Fibroblast of the aortic adventitia (primary cell): Measurements from ENCODE around the gene CCDC3. TPM values are rescaled to one million over a fixed set of nuclear protein-coding genes. Genes with fewer than 3 reads are reported as not detected.

ENCODE experiments used
- DNase-seq: peaks from one replicate; pipeline ENCODE4 v3.0.0-alpha.2; 2010; ENCODE audit warnings: low read depth
- H3K4me3 ChIP-seq: 2 replicates; pipeline ENCODE4 v1.5.1; 2011; ENCODE audit warnings: low read depth, mild to moderate bottlenecking, control low read depth, low read length, moderate library complexity
- total RNA-seq: library from RNA; depleted of rRNA; stranded (reverse); fragments of >200 nt; gene quantifications from 2 replicates; pipeline ENCODE4 v1.2.3, GENCODE V29; 2012; ENCODE audit warnings: low replicate concordance
- TF ChIP-seq, protein P1 (sequence below): IDR thresholded peaks from 2 replicates; pipeline ENCODE4 v1.5.1; 2011; ENCODE audit warnings: mild to moderate bottlenecking, low read length, control low read depth, inconsistent platforms; ENCODE audit not compliant: insufficient read depth

CCDC3 gene
- total RNA-seq, 1 donor = 3.9 TPM

- H3K4me3 ChIP-seq = no peak overlapping the region
- TF ChIP-seq, protein P1, sequence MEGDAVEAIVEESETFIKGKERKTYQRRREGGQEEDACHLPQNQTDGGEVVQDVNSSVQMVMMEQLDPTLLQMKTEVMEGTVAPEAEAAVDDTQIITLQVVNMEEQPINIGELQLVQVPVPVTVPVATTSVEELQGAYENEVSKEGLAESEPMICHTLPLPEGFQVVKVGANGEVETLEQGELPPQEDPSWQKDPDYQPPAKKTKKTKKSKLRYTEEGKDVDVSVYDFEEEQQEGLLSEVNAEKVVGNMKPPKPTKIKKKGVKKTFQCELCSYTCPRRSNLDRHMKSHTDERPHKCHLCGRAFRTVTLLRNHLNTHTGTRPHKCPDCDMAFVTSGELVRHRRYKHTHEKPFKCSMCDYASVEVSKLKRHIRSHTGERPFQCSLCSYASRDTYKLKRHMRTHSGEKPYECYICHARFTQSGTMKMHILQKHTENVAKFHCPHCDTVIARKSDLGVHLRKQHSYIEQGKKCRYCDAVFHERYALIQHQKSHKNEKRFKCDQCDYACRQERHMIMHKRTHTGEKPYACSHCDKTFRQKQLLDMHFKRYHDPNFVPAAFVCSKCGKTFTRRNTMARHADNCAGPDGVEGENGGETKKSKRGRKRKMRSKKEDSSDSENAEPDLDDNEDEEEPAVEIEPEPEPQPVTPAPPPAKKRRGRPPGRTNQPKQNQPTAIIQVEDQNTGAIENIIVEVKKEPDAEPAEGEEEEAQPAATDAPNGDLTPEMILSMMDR = no peak
- no peak for DNase-seq
Measured at GRCh38 chr10:12958546-12959110, 42.9 kb downstream of the CCDC3 start.

DNA sequence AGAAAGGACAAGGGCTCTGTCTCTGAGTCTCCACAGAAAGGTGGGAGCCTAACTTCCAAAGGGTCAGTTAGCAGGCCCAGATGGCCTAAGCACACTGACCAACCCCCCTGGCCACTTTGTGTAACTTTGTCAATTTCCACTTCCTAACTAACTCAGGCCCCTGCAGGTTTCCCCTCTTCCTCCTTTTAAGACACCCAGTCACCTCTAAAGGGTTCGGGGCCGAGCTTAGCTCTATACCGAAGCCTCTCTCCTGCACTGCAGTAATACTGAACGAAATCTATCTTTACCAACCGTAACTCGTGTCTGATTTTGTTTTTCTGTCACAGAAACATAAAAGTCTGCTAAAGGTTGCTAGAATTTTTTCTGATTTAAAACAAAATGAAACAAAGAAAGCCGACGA lies 44.4 kb downstream of the CCDC3 start:
- TF ChIP-seq, protein P1 = no peak
- no peak overlapping the region for H3K4me3 ChIP-seq
- DNase-seq = no peak

DNA sequence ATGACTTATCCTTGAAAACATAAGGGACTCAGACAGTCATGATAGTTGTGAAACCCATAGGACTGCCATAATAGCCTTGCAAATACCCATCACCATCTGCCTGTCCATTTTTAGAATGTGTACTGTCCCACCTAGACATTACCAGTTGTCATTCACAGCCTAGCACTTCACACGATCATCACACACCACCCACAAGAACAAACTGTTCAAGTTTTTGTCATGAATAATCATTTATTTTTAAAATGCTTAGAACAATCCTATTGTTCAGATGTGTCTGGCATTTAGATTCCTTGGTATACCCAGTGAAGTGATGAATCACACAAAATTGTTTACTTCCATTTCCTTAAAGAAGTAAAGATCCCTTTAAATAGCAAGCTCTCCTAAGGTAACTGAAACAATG lies 46.6 kb downstream of the CCDC3 start:
- DNase-seq = no peak
- TF ChIP-seq, protein P1 = no peak
- H3K4me3 ChIP-seq = no peak overlapping the region

DNA sequence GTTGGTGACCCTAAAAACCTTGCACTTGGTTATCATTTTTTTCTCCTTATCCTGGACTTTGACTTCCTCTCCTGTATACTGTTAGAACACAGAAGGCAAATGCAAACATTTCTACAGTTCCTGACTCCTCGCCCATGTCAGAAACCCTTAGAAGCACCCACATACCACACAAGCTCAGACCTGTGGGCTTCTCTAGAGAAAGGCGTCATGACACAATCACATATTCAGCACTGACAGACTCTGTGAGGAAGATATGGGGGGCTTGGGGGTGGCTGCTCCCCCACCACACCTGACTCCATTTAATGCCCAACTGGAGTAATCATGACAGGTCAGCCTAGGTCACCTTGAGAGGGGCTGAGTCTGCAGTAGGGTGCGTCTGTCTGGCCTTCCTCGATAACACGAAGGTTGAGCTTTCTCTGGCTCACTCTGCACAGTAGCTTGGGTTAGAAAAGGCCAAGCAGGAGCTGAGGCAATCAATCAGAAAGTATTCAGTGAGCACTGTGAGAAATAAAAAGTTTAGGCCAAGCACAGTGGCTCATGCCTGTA lies 50.9 kb downstream of the CCDC3 start:
- H3K4me3 ChIP-seq = no peak overlapping the region
- TF ChIP-seq, protein P1 = no peak
- DNase-seq = no peak

DNA sequence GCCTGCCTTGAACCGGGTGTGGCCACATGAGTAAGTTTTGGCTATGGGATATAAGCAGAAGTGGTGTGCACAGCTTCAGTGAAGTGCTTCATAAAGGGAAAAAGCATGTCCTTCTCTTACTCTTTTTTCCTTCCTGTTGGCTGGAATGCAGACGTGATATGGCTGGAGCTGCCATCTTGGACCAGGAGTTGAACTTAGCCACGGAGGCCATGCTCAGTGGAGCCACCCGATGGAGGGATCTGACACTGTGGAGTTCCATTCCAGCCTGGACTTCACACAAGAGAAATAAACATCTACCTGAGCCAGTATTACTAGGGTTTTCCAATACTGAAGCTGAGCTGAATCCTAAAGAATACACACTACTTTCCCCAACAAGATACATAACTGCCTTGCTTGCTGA lies 52.3 kb downstream of the CCDC3 start:
- TF ChIP-seq, protein P1 = no peak
- no peak for DNase-seq
- no peak overlapping the region for H3K4me3 ChIP-seq

DNA sequence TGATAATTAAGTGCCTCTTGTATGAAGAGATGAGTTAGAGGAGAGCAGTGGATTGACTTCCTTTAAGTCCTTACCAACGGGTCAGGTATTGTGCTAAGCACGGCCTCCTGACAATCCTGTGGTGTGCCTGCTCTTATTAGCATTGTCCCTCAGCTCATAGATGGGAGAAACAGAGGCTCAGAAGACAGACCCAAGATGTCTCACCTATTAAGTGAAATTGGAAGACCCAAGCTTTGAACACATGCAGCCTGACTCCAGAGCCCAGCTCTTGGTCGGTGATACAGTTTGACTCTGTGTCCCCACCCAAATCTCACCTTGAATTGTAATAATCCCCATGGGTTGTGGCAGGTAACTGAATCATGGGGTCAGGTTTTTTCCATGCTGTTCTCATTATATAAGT lies 53.8 kb downstream of the CCDC3 start:
- H3K4me3 ChIP-seq = no peak overlapping the region
- no peak for DNase-seq
- TF ChIP-seq, protein P1 = no peak

DNA sequence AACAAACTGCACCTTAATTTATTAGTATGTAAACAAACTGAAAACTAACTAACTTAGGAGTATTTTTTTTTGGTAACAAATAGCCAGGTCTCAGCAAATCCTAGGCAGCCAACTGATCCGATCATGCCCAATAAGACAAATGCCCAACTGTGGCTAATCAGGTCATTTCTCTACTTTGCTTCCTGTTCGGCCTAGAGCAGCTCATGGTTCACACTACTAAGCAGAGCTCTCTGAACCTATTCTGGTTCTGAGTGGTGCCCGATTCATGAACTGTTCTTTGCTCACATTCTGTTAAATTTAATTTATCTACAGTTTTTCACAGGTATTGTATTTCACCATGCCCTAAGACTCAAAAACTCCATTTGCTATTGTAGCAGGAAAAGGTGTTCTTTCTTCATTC lies 55.1 kb downstream of the CCDC3 start:
- TF ChIP-seq, protein P1 = no peak
- no peak for DNase-seq
- no peak overlapping the region for H3K4me3 ChIP-seq
